ENCODE data around the gene NRAP. TPM values are rescaled to one million over a fixed set of nuclear protein-coding genes. Genes with fewer than 3 reads are reported as not detected.

Gene NRAP
- total RNA-seq, 3 donors from 2014 or later: not detected

DNA sequence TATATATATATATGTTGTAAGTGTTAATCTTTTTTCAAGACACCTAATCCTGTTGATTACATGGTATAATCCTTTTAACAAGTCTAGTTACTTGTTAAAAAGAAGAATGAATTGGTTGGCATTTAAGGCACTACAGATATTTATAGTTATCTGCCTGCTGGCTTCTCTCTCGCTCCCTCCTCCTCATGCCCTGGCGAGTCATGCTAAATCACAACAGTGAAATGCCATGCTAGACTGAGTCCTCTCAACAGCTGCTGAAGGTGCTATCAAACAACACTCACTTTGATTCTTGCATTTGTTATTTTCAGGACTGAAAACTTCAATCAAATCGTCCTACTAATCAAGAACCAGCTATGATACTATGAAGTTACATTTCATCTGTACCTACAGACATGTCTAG lies 15.4 kb downstream of the NRAP start:
- DNase-seq (ENCODE audit: low spot score in 2 of 2): no peak
- no peaks in the 10 kb centered on the region for H3K4me1 ChIP-seq
- TF ChIP-seq, protein P1, sequence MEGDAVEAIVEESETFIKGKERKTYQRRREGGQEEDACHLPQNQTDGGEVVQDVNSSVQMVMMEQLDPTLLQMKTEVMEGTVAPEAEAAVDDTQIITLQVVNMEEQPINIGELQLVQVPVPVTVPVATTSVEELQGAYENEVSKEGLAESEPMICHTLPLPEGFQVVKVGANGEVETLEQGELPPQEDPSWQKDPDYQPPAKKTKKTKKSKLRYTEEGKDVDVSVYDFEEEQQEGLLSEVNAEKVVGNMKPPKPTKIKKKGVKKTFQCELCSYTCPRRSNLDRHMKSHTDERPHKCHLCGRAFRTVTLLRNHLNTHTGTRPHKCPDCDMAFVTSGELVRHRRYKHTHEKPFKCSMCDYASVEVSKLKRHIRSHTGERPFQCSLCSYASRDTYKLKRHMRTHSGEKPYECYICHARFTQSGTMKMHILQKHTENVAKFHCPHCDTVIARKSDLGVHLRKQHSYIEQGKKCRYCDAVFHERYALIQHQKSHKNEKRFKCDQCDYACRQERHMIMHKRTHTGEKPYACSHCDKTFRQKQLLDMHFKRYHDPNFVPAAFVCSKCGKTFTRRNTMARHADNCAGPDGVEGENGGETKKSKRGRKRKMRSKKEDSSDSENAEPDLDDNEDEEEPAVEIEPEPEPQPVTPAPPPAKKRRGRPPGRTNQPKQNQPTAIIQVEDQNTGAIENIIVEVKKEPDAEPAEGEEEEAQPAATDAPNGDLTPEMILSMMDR (IDR thresholded peaks at IDR 0.05): no peak
- TF ChIP-seq POLR2AphosphoS5 (IDR thresholded peaks at IDR 0.05): no peak
- TF ChIP-seq POLR2A (IDR thresholded peaks at IDR 0.05): no peak
- no peaks in the 10 kb centered on the region for H3K36me3 ChIP-seq
- no peaks in the 10 kb centered on the region for H3K27me3 ChIP-seq
- no peak overlapping the region for H3K4me3 ChIP-seq
- H3K9me3 ChIP-seq: no peaks in the 10 kb centered on the region
- intact Hi-C loops (cut with DNase I; ENCODE audit: low total_unique reads): no loop called here
- no peak overlapping the region for H3K27ac ChIP-seq

DNA sequence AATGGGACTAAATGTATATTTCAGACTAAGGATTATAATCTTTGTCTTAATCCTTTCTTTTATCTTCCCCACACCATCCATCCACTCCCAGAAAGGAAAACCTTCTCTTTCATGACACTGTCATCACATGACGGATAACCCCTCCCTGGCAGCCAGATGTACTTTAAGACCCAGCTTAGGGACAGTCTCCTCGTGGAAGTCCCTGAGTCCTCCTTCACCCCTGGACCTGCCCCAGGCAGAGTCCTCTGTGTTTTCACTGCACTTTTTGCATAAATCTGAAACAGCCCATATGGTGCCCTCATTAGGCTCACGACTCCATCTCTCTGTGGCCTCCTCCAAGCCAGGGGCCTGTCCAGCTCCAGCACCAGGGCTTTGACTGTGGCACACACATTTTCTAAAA lies 16.0 kb downstream of the NRAP start:
- Histone ChIP-seq H3K27me3 (no peaks in the 10 kb centered on the region), H3K36me3 (no peaks in the 10 kb centered on the region), H3K4me1 (no peaks in the 10 kb centered on the region), H3K4me3 (no peak overlapping the region), H3K27ac (no peak overlapping the region), H3K9me3 (no peaks in the 10 kb centered on the region)
- intact Hi-C loops (cut with DNase I; ENCODE audit: low total_unique reads): no loop called here
- DNase-seq (ENCODE audit: low spot score in 2 of 2): no peak
- TF ChIP-seq POLR2AphosphoS5 (IDR thresholded peaks at IDR 0.05): no peak
- TF ChIP-seq, protein P1 (IDR thresholded peaks at IDR 0.05): no peak
- TF ChIP-seq POLR2A (IDR thresholded peaks at IDR 0.05): no peak

DNA sequence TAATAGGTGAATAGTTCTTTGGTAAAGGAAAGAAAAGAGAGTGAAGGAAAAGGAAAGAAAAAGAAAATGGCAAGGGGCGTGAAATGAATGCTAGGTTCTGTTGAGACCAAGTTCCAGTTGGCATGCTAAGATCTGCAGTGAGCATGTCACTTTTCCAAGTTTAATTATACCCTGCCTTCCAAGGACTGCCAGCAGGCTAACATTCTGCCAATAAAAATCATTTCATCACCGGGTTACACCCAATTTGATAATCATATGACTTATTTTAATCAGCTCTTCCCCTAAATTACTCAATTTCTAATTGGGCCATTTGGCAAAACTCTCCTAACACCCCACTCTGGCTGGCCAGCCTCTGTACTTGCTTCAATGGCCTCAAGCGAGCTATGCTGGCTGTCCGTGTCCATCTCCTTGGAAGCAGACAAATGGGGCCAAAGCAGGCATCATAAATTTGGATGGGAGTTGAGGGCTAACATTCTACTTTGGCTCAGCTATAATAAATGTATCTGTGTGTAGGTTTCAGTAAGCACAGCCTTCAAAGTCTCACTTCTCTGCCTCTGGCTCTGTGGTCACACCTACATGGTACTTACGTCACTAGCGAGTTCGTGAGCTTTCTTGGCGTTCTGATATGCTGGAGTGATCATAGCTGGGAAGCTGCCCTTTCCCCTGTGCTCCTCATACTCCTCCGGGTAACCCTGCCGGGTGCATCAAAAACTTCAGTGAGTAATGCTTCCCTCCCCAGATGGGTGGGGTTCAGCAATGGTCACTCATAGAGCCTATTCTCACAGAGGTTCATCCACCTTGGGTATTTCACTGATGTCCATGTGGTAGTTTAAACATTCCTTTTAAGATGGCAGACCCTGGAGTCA lies 17.3 kb downstream of the NRAP start:
- Histone ChIP-seq H3K36me3 (no peaks in the 10 kb centered on the region), H3K4me1 (no peaks in the 10 kb centered on the region), H3K4me3 (no peak overlapping the region), H3K27me3 (no peaks in the 10 kb centered on the region), H3K9me3 (no peaks in the 10 kb centered on the region), H3K27ac (no peak overlapping the region)
- intact Hi-C loops (cut with DNase I; ENCODE audit: low total_unique reads): no loop called here
- no peak for DNase-seq (ENCODE audit: low spot score in 2 of 2)
- TF ChIP-seq POLR2A (IDR thresholded peaks at IDR 0.05) (no peak), POLR2AphosphoS5 (IDR thresholded peaks at IDR 0.05) (no peak)
- TF ChIP-seq, protein P1 (IDR thresholded peaks at IDR 0.05): no peak

DNA sequence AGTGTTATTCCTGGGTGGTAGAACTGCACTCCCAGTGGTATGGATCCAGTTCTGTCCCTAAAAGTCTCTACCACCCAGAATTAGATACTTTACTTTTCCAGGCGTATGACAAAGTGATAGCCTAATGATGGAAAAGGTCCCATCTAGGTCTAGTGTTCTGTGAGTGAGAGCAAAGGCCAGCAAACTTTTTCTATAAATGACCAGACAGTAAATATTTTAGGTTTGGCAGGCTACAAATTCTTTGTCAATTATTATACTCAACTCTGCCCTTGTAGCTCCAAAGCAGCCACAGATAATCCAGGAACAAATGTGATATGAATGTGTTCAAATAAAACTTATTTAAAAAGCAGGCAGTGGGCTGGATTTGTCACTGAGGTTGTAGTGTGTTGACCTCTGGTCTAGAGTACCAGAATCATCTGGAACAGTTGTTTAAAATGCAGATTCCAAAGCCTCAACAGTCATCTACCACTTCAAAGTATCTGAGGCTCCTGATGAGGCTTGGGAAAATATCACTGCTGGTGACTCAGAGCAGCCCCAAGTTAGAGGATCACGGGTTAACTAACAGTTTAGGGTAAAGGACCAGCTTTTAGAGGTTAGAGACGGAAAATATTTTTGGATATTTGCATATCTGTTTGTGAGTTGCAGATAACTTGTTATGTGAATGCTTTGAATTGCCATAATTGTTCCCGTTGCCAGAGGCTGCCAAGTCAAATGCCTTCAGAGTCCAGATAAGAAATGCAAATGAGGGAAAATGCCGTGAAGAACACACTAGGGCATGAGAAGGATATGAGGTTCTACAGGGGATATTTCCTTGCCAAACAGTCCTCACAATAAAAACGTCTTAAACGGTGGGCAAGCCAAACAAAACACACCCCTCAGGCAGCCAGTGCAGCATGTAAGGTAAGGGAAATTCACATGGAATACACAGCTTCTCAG lies 19.4 kb downstream of the NRAP start:
- Histone ChIP-seq H3K27ac (no peak overlapping the region), H3K9me3 (no peaks in the 10 kb centered on the region), H3K4me3 (no peak overlapping the region), H3K27me3 (no peaks in the 10 kb centered on the region), H3K36me3 (no peaks in the 10 kb centered on the region), H3K4me1 (no peaks in the 10 kb centered on the region)
- intact Hi-C loops (cut with DNase I; ENCODE audit: low total_unique reads): no loop called here
- DNase-seq (ENCODE audit: low spot score in 2 of 2): no peak
- TF ChIP-seq POLR2A (IDR thresholded peaks at IDR 0.05) (no peak), POLR2AphosphoS5 (IDR thresholded peaks at IDR 0.05) (no peak)
- TF ChIP-seq, protein P1 (IDR thresholded peaks at IDR 0.05): no peak

DNA sequence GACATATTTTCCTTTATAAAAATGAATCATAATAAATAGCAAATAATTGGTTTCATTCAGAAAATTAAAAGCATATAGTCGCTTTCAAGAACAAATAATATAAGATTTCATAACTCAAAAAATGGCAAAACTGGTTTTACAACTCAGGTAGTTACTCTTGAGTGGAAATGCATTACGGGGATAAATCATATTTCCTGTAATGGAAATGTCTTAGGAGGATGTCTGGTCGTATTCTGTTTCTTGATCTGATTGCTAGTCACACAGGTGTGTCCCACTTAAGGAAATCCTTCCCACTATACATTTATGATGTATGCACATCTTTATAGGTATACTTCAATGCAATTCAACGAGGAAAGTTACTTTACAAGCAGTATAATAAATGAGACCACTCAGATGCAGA lies 20.7 kb downstream of the NRAP start:
- Histone ChIP-seq H3K36me3 (no peaks in the 10 kb centered on the region), H3K9me3 (no peaks in the 10 kb centered on the region), H3K27ac (no peak overlapping the region), H3K4me1 (no peaks in the 10 kb centered on the region), H3K27me3 (no peaks in the 10 kb centered on the region), H3K4me3 (no peak overlapping the region)
- intact Hi-C loops (cut with DNase I; ENCODE audit: low total_unique reads): no loop called here
- no peak for DNase-seq (ENCODE audit: low spot score in 2 of 2)
- TF ChIP-seq POLR2AphosphoS5 (IDR thresholded peaks at IDR 0.05) (no peak), POLR2A (IDR thresholded peaks at IDR 0.05) (no peak)
- TF ChIP-seq, protein P1 (IDR thresholded peaks at IDR 0.05): no peak
